MG63 (cell line): ENCODE data around the gene ACIN1. TPM values are rescaled to one million over a fixed set of nuclear protein-coding genes. Genes with fewer than 3 reads are reported as not detected.
"Not testable (repeated sequence)": the region's sequence is repeated elsewhere in the genome, so short reads cannot be mapped to it uniquely, and the experiment has no call there.

Experiments
- DNase-seq: peaks from one replicate; pipeline ENCODE4 v3.0.0-alpha.2; 2020
- H3K27me3 ChIP-seq: fragments of 250-450 bp; sonication (Bioruptor Pico); 2 replicates; pipeline ENCODE4 v1.5.1; 2020; ENCODE audit warnings: mild to moderate bottlenecking, moderate library complexity
- H3K36me3 ChIP-seq: fragments of 250-450 bp; sonication (Bioruptor Pico); 2 replicates; pipeline ENCODE4 v1.5.1; 2020; ENCODE audit warnings: mild to moderate bottlenecking, moderate library complexity
- H3K4me3 ChIP-seq: fragments of 250-450 bp; sonication (Bioruptor Pico); 2 replicates; pipeline ENCODE4 v1.5.1; 2020; ENCODE audit warnings: mild to moderate bottlenecking, moderate library complexity
- H3K9me3 ChIP-seq: fragments of 250-450 bp; sonication (Bioruptor Pico); 2 replicates; pipeline ENCODE4 v1.5.1; 2020; ENCODE audit warnings: mild to moderate bottlenecking, moderate library complexity
- total RNA-seq: library from RNA; depleted of rRNA; stranded (reverse); fragments of >200 nt; shearing (Covaris generic); gene quantifications from 2 replicates; pipeline ENCODE4 v1.2.3, GENCODE V29; 2014; ENCODE audit warnings: low replicate concordance

Gene ACIN1
- total RNA-seq, 1 experiment from 2014 or later, result 52.2 TPM

- Histone ChIP-seq H3K27me3 (no peaks in the 10 kb centered on the region), H3K4me3 (no peak overlapping the region), H3K9me3 (no peaks in the 10 kb centered on the region), H3K36me3 (peaks cover 7% of the 10 kb centered on the region)
- DNase-seq, result no peak
Measured at GRCh38 chr14:23023795-23024152, 71.2 kb downstream of the ACIN1 start.

GRCh38 chr14:23023022-23023794, 71.7 kb downstream of the ACIN1 start:
- H3K4me3 ChIP-seq, result no peak overlapping the region
- DNase-seq, result no peak
- H3K27me3 ChIP-seq, result no peaks in the 10 kb centered on the region
- peaks cover 7% of the 10 kb centered on the region for H3K36me3 ChIP-seq
- H3K9me3 ChIP-seq, result no peaks in the 10 kb centered on the region

GRCh38 chr14:23021889-23022442, 73.0 kb downstream of the ACIN1 start:
- H3K36me3 ChIP-seq, result peaks cover 7% of the 10 kb centered on the region
- DNase-seq, result no peak
- H3K9me3 ChIP-seq, result no peaks in the 10 kb centered on the region
- no peak overlapping the region for H3K4me3 ChIP-seq
- no peaks in the 10 kb centered on the region for H3K27me3 ChIP-seq

- Histone ChIP-seq H3K27me3 (no peaks in the 10 kb centered on the region), H3K4me3 (no peak overlapping the region), H3K36me3 (peaks cover 7% of the 10 kb centered on the region), H3K9me3 (no peaks in the 10 kb centered on the region)
- DNase-seq, result no peak
Measured at GRCh38 chr14:23021434-23021833, 73.5 kb downstream of the ACIN1 start.

DNA sequence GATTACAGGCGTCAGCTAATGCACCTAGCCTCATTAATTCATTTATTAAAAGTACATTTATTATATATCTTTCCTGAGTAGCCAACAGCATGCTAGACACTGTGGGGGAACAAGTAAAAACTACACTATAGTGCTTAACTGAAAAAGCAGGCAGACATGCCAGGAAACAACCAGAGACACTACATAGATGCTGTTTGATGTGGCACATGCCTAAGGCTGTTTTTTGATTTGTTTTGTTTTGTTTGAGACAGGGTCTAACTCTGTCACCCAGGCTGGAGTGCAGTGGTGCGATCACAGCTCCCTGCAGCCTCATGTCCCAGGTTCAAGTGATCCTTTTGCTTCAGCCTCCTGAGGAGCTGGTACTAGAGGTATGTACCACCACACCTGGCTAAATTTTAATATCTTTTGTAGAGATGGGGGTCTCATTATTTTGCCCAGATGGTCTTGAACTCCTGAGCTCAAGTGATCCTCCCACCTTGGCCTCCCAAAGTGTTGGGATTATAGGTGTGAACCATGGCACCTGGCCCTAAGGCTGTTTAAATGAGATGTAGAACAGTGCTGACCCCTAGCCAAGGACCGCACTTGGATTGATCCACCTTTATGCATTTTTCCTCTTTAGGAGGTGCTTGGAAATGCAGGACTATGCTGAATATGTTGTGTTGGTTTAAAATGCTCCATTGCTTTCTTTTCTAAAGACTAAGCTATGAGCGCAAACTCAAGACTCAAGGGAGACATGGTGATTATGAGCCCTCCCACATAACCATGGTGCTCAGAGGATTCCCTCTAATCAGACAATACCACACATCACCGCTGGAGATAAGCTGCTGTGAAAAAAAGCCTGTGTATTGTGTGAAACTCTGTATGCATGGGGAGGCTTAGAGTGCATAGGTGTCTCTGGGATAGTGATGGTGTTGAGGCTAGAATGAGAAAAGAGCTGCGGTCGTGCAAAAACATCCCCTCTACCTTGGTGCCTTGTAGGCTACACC, 74.5 kb downstream of the ACIN1 start:
- DNase-seq, result no peak
- H3K4me3 ChIP-seq, result no peak overlapping the region

GRCh38 chr14:23018107-23018506, 76.8 kb downstream of the ACIN1 start:
- no peak for DNase-seq
- Histone ChIP-seq H3K27me3 (no peaks in the 10 kb centered on the region), H3K4me3 (no peak overlapping the region), H3K36me3 (no peaks in the 10 kb centered on the region), H3K9me3 (no peaks in the 10 kb centered on the region)

More for the DNA sequence above, 74.5 kb downstream of the ACIN1 start:
- Histone ChIP-seq H3K27me3 (no peaks in the 10 kb centered on the region), H3K36me3 (no peaks in the 10 kb centered on the region; the same call in 1 of the 2 replicates), H3K9me3 (no peaks in the 10 kb centered on the region)

DNA sequence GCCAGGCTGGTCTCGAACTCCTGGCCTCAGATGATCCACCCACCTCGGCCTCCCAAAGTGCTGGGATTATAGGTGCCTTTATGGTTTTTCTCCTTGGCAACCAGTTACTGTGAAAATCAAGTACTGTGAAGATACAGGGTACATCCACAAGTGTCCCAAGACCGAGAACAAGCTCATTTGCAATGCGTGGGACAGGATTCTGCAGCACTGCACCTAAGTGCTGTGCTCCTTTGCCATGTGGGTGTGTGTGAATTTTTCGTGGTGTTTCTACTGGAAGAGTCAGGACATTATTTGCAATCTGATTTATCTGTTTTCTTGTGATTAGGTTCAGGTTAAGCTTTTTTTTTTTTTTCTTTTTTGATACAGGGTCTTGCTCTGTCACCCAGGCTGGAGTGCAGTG, 77.8 kb downstream of the ACIN1 start:
- DNase-seq, result no peak
- H3K9me3 ChIP-seq, result no peaks in the 10 kb centered on the region
- H3K4me3 ChIP-seq, result no peak overlapping the region

DNA sequence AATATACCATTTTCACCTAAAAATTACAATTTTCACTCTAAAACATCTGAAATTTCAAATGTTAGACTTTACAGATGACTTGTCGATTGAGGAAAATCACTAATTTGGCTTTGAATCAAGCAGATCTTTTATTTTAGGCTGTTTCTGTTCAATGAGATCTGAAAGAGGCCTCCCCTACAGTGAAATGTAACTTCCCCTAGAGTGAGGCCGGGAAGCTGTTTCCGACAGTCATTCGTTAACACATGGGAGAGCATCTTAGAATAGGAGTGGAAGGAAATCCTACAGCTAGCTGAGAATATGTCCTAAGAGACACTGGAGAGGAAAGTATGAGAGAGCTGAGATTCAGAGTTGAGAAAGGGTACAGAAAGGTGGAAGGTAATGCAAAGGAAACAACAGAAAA, 79.3 kb downstream of the ACIN1 start:
- no peaks in the 10 kb centered on the region for H3K36me3 ChIP-seq
- no peaks in the 10 kb centered on the region for H3K27me3 ChIP-seq
- H3K9me3 ChIP-seq, result no peaks in the 10 kb centered on the region
- no peak overlapping the region for H3K4me3 ChIP-seq
- no peak for DNase-seq

More for the DNA sequence above, 77.8 kb downstream of the ACIN1 start:
- no peaks in the 10 kb centered on the region for H3K27me3 ChIP-seq
- H3K36me3 ChIP-seq, result no peaks in the 10 kb centered on the region

DNA sequence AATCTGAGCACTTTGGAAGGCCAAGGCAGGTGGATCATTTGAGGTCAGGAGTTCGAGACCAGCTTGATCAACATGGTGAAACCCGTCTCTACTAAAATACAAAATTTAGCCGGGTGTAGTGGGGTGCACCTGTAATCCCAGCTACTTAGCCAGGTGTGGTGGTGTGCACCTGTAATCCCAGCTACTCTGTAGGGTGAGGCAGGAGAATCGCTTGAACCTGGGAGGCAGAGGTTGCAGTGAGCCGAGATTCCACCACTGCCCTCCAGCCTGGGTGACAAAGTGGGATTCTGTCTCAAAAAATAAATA, 81.2 kb downstream of the ACIN1 start:
- H3K4me3 ChIP-seq, H3K9me3 ChIP-seq, DNase-seq, H3K27me3 ChIP-seq, H3K36me3 ChIP-seq: not testable (repeated sequence)

DNA sequence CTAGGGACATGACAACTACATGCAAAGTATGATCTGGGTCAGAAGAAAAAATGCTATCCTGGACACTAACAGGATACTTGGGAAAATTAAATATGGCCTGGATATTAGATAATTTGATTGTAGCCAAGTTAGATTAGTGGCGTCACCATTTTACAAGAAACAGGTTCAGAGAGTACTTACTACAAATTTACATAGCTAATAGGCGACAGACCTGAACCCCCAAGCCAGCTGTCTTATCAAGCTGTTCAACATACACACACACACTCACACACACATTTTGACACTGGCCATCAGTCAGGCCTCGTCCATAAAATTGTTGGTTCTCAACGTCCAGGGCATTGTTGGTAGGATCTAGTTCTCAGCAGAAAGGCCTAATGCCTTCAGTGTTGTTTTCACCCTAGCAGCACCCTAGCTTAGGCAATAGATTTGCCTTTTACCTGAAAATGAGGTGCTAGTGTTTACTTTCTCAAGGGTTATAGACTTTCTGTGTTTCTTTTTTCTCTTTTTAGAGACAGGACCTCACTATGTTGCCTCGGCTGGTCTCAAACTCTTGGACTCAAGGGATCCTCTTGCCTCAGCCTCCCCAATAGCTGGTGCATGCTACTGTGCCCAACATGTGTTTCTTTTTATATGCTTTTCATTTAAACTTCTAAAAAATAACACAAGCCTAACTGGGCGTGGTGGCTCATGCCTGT, 81.7 kb downstream of the ACIN1 start:
- no peak overlapping the region for H3K4me3 ChIP-seq

DNA sequence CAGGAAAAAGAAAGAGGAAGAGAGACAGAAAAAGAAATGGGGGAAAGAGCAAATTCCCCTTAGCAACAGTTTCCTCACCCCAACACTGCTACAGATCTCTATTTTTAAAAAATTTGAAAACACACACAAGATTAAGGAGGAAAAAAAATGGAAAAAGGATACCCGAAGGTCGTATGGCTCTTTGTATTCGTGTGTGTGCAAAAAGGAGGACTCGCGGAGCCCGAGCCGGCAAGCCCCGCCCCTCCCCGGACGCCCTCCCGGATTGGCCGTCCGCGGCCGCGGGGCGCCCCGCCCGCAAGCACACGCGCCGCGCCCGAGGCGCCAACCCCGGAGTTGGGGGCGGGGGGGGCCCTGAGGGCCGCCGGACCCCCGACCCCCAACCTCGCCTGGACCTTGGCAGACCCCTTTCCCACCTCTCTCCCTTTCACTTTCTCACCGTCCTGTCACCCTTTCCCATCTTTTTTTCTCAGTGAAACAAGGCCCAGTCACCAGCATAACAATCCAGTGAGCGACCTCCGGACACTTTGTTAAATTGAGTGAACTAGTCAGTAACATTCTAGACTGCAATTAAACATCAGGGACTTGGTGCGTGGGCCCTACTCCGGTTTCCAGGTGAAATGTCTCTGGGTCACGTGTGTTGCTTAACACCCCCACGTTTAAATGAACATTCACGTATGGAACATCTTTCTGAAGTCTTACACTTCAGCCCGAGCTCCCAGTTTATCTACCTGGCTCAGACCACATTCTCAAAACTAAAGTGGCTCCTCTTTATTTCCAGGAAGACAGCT, 84.8 kb downstream of the ACIN1 start, which contains the start of gene C14orf93:
Gene C14orf93 (minus strand): TSS at position 205 of the 788 bp plus-strand sequence. CDS start 11,120 bp downstream, outside the sequence.
- DNase-seq, result peak; percentile 80
- Histone ChIP-seq H3K27me3 (no peaks in the 10 kb centered on the region), H3K36me3 (no peaks in the 10 kb centered on the region), H3K9me3 (no peaks in the 10 kb centered on the region), H3K4me3 (peak within 1 kb of the TSS; percentile 56)

More for the DNA sequence above, 81.7 kb downstream of the ACIN1 start:
- H3K27me3 ChIP-seq, result no peaks in the 10 kb centered on the region
- no peak for DNase-seq
- no peaks in the 10 kb centered on the region for H3K36me3 ChIP-seq
- H3K9me3 ChIP-seq, result no peaks in the 10 kb centered on the region

- DNase-seq, result no peak
- peak overlapping the region; percentile 56 for H3K4me3 ChIP-seq
- no peaks in the 10 kb centered on the region for H3K9me3 ChIP-seq
- H3K36me3 ChIP-seq, result no peaks in the 10 kb centered on the region
- no peaks in the 10 kb centered on the region for H3K27me3 ChIP-seq
Measured at GRCh38 chr14:23009483-23009938, 85.4 kb downstream of the ACIN1 start.

DNA sequence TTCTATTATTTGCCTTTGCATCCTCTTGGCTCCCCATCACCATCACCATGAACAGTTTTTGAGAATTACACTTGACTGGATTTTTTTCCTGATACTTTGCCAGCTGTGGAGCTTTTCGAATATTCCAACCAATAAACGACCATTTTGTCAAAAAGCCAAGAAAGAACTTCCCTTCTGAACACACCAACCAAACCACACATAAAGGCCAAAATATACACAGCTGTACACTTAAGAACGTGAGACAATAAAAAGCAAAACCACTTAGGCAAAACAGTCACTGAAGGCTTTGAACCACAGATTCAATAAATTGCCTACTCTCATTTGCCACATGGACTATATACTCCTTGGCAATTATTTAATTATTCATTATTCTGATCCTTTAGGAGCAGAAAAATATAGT, 86.1 kb downstream of the ACIN1 start:
- H3K27me3 ChIP-seq, result no peaks in the 10 kb centered on the region
- no peaks in the 10 kb centered on the region for H3K36me3 ChIP-seq
- H3K9me3 ChIP-seq, result no peaks in the 10 kb centered on the region
- DNase-seq, result no peak
- no peak overlapping the region; the same call in 1 of the 2 replicates for H3K4me3 ChIP-seq
